ENCODE measurements around the gene MED27.

MED27 gene

DNA sequence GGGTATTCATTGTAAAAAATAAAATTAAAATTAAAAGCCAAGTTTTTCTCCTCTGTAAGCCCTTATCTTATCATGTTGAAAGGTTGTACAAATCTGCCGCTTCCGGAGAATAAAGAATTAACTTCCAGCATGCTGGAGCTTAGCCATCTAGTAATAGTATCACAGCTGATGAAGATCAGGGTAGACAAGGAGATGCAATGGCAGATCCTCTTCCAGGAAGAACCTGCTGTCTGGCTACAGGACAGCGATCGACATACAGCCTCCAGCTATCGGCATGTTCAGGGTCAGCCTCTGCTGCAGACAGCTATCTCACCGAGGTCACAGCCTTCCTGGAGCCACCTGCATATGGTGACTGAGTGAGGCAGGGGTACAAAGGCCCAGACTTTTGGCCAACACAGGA lies 82.6 kb downstream of the MED27 start:
- POLR2A ChIA-PET: no interaction called here
- TF ChIP-seq, protein P1, sequence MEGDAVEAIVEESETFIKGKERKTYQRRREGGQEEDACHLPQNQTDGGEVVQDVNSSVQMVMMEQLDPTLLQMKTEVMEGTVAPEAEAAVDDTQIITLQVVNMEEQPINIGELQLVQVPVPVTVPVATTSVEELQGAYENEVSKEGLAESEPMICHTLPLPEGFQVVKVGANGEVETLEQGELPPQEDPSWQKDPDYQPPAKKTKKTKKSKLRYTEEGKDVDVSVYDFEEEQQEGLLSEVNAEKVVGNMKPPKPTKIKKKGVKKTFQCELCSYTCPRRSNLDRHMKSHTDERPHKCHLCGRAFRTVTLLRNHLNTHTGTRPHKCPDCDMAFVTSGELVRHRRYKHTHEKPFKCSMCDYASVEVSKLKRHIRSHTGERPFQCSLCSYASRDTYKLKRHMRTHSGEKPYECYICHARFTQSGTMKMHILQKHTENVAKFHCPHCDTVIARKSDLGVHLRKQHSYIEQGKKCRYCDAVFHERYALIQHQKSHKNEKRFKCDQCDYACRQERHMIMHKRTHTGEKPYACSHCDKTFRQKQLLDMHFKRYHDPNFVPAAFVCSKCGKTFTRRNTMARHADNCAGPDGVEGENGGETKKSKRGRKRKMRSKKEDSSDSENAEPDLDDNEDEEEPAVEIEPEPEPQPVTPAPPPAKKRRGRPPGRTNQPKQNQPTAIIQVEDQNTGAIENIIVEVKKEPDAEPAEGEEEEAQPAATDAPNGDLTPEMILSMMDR (IDR thresholded peaks at IDR 0.05; ENCODE audit: insufficient read depth, low read length, missing control alignments): no peak
- no peak for DNase-seq (ENCODE audit: low read depth, low spot score)
- H3K4me3 ChIP-seq (ENCODE audit: low read depth, low read length): no peak overlapping the region
- CTCF ChIA-PET: interaction anchor here (0.6 kb wide), 1 partner anchor 9 kb away, joined by 3 read pairs; no protein-coding TSS in a partner anchor

DNA sequence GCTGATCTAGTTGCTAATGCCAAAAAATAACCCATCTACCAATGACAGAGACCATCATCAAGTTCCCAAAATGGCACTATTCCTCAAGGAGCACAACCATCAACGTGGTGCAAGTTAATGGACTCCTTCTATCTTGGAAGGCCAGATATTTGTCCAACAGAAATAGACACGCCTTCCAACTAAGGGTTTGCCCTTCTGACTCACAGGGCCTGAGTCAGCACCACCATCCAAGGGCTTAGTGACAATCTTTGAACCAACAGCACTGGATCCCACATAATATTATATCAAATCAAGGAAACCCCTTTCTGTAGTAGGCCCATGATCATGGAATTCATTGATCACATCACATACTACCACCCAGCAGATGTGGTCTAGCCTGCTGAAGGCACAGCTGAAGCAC lies 84.3 kb downstream of the MED27 start:
- no peak overlapping the region for H3K4me3 ChIP-seq (ENCODE audit: low read depth, low read length)
- POLR2A ChIA-PET: no interaction called here
- TF ChIP-seq, protein P1 (IDR thresholded peaks at IDR 0.05; ENCODE audit: insufficient read depth, low read length, missing control alignments): no peak
- CTCF ChIA-PET: interaction anchor here (0.9 to 1.3 kb wide), 2 partner anchors 9 to 10 kb away, joined by 3 to 4 read pairs; no protein-coding TSS in a partner anchor
- no peak for DNase-seq (ENCODE audit: low read depth, low spot score)

DNA sequence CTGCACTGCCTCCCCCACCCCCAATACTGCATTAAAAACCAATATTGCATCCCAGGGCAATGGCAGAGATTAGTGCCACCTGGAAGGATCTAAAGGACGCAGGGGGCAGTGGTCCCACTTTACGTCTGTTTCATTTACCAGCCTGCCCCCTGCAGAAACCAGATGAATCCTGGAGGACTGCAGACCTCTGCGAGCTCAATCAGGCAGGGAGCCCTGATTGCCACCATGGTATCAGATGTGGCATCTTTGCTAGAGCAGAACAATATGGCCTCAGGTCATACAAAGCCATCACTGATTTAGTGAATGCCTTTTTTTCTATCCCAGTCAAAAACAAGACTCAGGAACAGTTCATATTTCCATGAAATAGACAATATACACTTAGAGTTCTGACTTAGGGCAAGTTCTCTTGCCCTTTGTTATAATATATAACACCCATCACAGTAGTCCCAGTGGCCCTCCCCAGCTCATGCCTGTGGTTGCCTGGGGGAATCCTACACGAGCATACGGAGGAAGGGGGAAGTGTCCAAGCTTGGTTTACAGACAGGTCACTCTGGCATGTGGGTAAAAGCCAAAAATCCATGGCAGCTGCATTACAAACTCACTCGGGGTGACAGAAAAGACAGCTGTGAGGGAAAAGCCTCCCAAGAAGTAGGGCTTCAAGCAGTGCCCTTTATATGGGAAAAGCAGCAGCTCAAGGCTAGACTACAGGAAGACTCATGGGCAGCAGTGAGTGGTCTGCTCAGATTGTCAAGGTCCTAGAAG lies 85.1 kb downstream of the MED27 start:
- TF ChIP-seq, protein P1 (IDR thresholded peaks at IDR 0.05; ENCODE audit: insufficient read depth, low read length, missing control alignments): no peak
- CTCF ChIA-PET: interaction anchor here (0.9 to 1.7 kb wide), 3 partner anchors 8 to 175 kb away, joined by 3 to 5 read pairs (median 4); no protein-coding TSS in a partner anchor
- POLR2A ChIA-PET: no interaction called here
- H3K4me3 ChIP-seq (ENCODE audit: low read depth, low read length): no peak overlapping the region
- DNase-seq (ENCODE audit: low read depth, low spot score): no peak

DNA sequence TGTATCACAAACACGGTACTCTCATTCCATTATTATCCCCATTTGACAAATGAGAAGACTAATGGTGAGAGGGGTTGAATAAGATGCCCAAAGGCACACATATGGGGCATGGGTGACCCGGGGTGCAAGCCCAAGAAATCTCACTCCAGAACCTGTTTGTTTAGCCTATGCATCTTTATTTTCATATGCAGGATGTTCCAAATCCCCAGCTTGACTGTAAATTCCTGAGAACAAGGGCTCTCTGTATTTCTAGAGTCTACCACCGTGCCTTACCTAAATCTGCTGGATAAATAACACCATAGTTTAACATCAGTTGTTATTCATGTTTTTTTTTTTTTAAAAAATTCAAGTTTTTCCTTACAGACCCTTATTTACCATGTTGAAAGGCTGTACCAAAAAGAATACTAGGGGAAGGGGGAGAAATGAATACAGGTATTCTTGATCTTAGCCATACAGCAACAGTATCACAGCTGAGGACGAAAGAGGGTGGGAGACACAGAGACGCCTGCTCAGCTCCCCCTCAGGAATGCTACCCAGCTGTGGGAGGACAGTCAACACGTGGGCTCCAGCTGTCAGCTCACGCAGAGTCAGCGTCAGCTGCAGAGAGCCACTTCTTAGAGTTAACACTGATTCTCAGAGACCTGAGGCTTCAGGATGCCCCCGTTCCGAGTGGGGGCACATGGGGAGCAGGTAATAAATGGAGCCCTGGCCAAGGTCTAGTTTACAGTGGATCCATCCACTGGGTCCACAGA lies 86.6 kb downstream of the MED27 start:
- no peak overlapping the region for H3K4me3 ChIP-seq (ENCODE audit: low read depth, low read length)
- POLR2A ChIA-PET: no interaction called here
- CTCF ChIA-PET: interaction anchor here (1.7 kb wide), 1 partner anchor 177 kb away, joined by 5 read pairs; no protein-coding TSS in a partner anchor
- no peak for DNase-seq (ENCODE audit: low read depth, low spot score)
- TF ChIP-seq, protein P1 (IDR thresholded peaks at IDR 0.05; ENCODE audit: insufficient read depth, low read length, missing control alignments): no peak

DNA sequence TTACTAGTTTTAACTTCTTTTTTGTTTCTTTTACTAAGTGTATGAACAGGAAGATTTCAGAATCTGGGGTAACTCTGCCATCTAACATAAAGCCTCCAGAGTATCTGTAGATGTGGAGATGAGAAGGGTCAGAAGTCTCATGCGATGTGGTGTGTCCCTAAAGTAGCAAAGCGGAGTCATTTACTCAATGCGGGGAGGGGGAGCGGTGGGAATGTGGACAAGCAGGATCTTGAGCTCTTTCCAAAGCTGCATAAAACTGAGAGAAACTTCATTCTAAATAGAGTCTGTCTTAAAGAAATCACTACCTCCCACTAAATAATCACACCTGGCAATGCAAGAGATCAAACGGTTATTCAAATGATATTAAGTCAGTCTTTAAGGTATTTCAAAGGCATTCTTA lies 92.4 kb downstream of the MED27 start:
- TF ChIP-seq, protein P1 (IDR thresholded peaks at IDR 0.05; ENCODE audit: insufficient read depth, low read length, missing control alignments): no peak
- H3K4me3 ChIP-seq (ENCODE audit: low read depth, low read length): no peak overlapping the region
- DNase-seq (ENCODE audit: low read depth, low spot score): no peak
- CTCF ChIA-PET: no interaction called here
- POLR2A ChIA-PET: no interaction called here

DNA sequence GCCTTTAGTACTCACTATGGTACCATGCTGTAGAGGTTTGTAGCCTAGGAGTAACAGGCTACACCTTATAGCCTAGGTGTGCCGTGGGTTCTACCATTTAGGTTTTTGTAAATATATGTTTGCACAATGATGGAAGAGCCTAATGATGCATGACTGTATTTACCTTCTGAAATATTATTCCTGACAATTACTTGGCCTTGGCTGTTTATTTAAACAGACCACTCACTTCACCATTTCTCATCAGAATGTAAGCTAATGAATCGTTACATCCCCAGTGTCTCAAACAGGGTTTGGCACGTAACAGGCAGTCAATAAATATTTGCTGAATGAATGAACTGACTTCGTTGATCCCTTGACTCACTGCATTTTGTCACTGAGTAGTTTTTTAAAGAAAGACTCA lies 93.1 kb downstream of the MED27 start:
- ChIA-PET POLR2A (no interaction called here), CTCF (interaction anchor here (1.2 kb wide), 1 partner anchor 9 kb away, joined by 4 read pairs; no protein-coding TSS in a partner anchor)
- no peak overlapping the region for H3K4me3 ChIP-seq (ENCODE audit: low read depth, low read length)
- TF ChIP-seq, protein P1 (IDR thresholded peaks at IDR 0.05; ENCODE audit: insufficient read depth, low read length, missing control alignments): no peak
- no peak for DNase-seq (ENCODE audit: low read depth, low spot score)

Data from AG04449 (cell line).